Measurements from ENCODE around the gene MYCBP2.
"Not testable (repeated sequence)": the region's sequence is repeated elsewhere in the genome, so short reads cannot be mapped to it uniquely, and the experiment has no call there.

GRCh38 chr13:77347351-77347750 lies 20.5 kb upstream of the MYCBP2 start:
- not testable (repeated sequence) for TF ChIP-seq CTCF (IDR thresholded peaks at IDR 0.05); POLR2AphosphoS5 (IDR thresholded peaks at IDR 0.05; ENCODE audit: insufficient read depth in 1 of 2, low read depth in 1 of 2); POLR2A (IDR thresholded peaks at IDR 0.05)

Data from vagina (tissue), 2 donors.